Neutrophil (primary cell): Measurements from ENCODE around the gene PLPPR1.

Source experiments
- H3K27ac ChIP-seq: fragments of 200-600 bp; sonication (generic); 2 replicates; pipeline ENCODE4 v1.5.1; 2016; ENCODE audit warnings: mild to moderate bottlenecking, moderate library complexity
- H3K27me3 ChIP-seq: fragments of 200-600 bp; sonication (generic); 2 replicates; pipeline ENCODE4 v1.6.0; 2016; ENCODE audit warnings: mild to moderate bottlenecking
- H3K36me3 ChIP-seq: fragments of 200-600 bp; sonication (generic); 2 replicates; pipeline ENCODE4 v1.5.1; 2017
- H3K4me1 ChIP-seq, 2 experiments: fragments of 200-600 bp in 1 of 2; sonication (generic) in 1 of 2; 1 replicate in 1 of 2; 2 replicates in 1 of 2; pipeline versions ENCODE4 v1.5.1 to v1.6.1; 2013 to 2016; ENCODE audit warnings: low read depth in 1 of 2, low read length in 1 of 2, mild to moderate bottlenecking in 1 of 2, moderate library complexity in 1 of 2; ENCODE audit not compliant: control insufficient read depth in 1 of 2, insufficient read depth in 1 of 2
- H3K4me3 ChIP-seq, 2 experiments: fragments of 200-600 bp in 1 of 2; sonication (generic) in 1 of 2; 1 replicate in 1 of 2; 2 replicates in 1 of 2; pipeline ENCODE4 v1.5.1; 2013 to 2016; ENCODE audit warnings: low read depth in 1 of 2, low read length in 1 of 2, mild to moderate bottlenecking in 1 of 2, moderate library complexity in 1 of 2
- H3K9me3 ChIP-seq: fragments of 200-600 bp; sonication (generic); 2 replicates; pipeline ENCODE4 v1.5.1; 2016
- TF ChIP-seq, protein P1 (sequence below): fragments of 200-600 bp; sonication (generic); IDR thresholded peaks from 2 replicates; pipeline ENCODE4 v1.5.1; 2016; ENCODE audit warnings: antibody characterized with exemption

Gene PLPPR1

DNA sequence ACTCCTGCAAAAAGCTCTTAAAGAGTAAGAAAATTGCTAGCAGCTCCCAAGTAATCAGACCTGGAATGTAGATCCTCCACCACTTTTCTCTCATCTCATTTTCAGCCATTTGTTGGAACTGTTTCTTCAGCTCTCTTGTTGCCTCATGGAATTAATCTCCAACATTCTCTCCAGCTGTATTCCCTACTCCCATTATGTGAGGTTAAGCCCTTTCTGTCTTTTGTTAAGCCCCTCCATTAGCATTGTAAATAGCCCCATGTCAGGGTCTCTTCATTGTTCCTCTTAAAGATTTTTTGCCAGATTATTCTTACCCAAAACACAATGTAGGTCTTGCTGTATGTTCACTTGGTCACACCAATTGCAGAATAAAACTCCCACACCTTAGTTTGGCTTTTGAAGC lies 119.8 kb downstream of the PLPPR1 start:
- Histone ChIP-seq H3K4me3 (no peak overlapping the region), H3K27ac (no peak overlapping the region), H3K27me3 (no peaks in the 10 kb centered on the region), H3K9me3 (no peaks in the 10 kb centered on the region), H3K4me1 (no peaks in the 10 kb centered on the region), H3K36me3 (no peaks in the 10 kb centered on the region)
- TF ChIP-seq, protein P1, sequence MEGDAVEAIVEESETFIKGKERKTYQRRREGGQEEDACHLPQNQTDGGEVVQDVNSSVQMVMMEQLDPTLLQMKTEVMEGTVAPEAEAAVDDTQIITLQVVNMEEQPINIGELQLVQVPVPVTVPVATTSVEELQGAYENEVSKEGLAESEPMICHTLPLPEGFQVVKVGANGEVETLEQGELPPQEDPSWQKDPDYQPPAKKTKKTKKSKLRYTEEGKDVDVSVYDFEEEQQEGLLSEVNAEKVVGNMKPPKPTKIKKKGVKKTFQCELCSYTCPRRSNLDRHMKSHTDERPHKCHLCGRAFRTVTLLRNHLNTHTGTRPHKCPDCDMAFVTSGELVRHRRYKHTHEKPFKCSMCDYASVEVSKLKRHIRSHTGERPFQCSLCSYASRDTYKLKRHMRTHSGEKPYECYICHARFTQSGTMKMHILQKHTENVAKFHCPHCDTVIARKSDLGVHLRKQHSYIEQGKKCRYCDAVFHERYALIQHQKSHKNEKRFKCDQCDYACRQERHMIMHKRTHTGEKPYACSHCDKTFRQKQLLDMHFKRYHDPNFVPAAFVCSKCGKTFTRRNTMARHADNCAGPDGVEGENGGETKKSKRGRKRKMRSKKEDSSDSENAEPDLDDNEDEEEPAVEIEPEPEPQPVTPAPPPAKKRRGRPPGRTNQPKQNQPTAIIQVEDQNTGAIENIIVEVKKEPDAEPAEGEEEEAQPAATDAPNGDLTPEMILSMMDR: no peak

- Histone ChIP-seq H3K9me3 (no peaks in the 10 kb centered on the region), H3K4me1 (no peaks in the 10 kb centered on the region), H3K27ac (no peak overlapping the region), H3K36me3 (no peaks in the 10 kb centered on the region), H3K4me3 (no peak overlapping the region), H3K27me3 (no peaks in the 10 kb centered on the region)
- TF ChIP-seq, protein P1: no peak
These were observed 129.8 kb downstream of the PLPPR1 start for GRCh38 chr9:101158361-101158760.

- no peaks in the 10 kb centered on the region for H3K27me3 ChIP-seq
- no peaks in the 10 kb centered on the region for H3K9me3 ChIP-seq
- TF ChIP-seq, protein P1: no peak
- no peak overlapping the region for H3K4me3 ChIP-seq
- no peaks in the 10 kb centered on the region for H3K4me1 ChIP-seq
- H3K36me3 ChIP-seq: no peaks in the 10 kb centered on the region
- no peak overlapping the region for H3K27ac ChIP-seq
These were observed 133.7 kb downstream of the PLPPR1 start for GRCh38 chr9:101162231-101162630.

DNA sequence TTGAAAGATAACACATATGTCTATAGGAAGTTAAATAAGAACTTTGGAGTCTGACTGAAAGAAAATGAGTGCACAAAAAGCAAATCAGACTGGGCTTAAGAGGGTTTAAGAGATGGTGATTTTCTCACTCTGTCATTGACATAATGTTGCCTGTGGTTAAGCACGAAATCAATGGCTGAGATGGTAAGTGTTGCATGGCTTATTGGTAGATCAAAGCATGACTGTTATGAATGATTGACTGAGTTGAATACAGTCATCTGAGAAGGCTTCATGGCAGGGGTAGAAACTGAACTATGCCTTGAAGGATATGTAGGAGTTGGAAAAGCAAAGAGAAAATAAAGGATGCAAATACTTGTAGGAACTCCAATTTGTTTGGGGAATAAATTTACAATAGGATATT lies 136.6 kb downstream of the PLPPR1 start:
- H3K27me3 ChIP-seq: no peaks in the 10 kb centered on the region
- no peaks in the 10 kb centered on the region for H3K36me3 ChIP-seq
- H3K4me1 ChIP-seq: no peaks in the 10 kb centered on the region
- TF ChIP-seq, protein P1: no peak
- H3K4me3 ChIP-seq: no peak overlapping the region
- H3K9me3 ChIP-seq: no peaks in the 10 kb centered on the region
- no peak overlapping the region for H3K27ac ChIP-seq

- Histone ChIP-seq H3K27me3 (no peaks in the 10 kb centered on the region), H3K27ac (no peak overlapping the region), H3K9me3 (no peaks in the 10 kb centered on the region), H3K4me1 (no peaks in the 10 kb centered on the region), H3K36me3 (no peaks in the 10 kb centered on the region), H3K4me3 (no peak overlapping the region)
- TF ChIP-seq, protein P1: no peak
These were observed 139.1 kb downstream of the PLPPR1 start for GRCh38 chr9:101167490-101168134.
